Hindlimb muscle (tissue), 1 donor: ENCODE results near the gene USF2. TPM values are rescaled to one million over a fixed set of nuclear protein-coding genes. Genes with fewer than 3 reads are reported as not detected.

ENCODE experiments used
- DNase-seq: peaks from one replicate; pipeline ENCODE4 v3.0.0-alpha.2; 2013
- polyA plus RNA-seq: library from polyadenylated mRNA; unstranded; fragments of 120-200 nt; gene quantifications from one replicate; pipeline ENCODE4 v1.2.1, GENCODE V29; 2013; ENCODE audit not compliant: insufficient read length

Gene USF2
- polyA plus RNA-seq, 1 donor, result 119 TPM

- DNase-seq, result no peak
Observed at GRCh38 chr19:35321291-35321690, 52.5 kb downstream of the USF2 start.

- DNase-seq, result no peak
Observed at GRCh38 chr19:35322014-35322413, 53.3 kb downstream of the USF2 start.

GRCh38 chr19:35327642-35328041 is 58.9 kb downstream of the USF2 start:
- no peak for DNase-seq

GRCh38 chr19:35328851-35329285 is 60.1 kb downstream of the USF2 start, which contains the start of gene CD22:
CD22 (plus strand) TSS chr19:35329187; CDS start chr19:35332041, 2,854 bp downstream.
- no peak for DNase-seq

- no peak for DNase-seq
Observed at GRCh38 chr19:35329323-35329722, 60.6 kb downstream of the USF2 start.

Other genes with a start within 250 kb of the USF2 start
- gene SCN1B, start 238.5 kb upstream of the USF2 start, polyA plus RNA-seq, result 7.2 TPM
- 0.36 TPM for gene HPN, start 227.2 kb upstream of the USF2 start, polyA plus RNA-seq
- gene FXYD3, start 153.1 kb upstream of the USF2 start, polyA plus RNA-seq, result 0.97 TPM
- 13.2 TPM for gene LGI4, start 133.9 kb upstream of the USF2 start, polyA plus RNA-seq
- gene FXYD1, start 130.1 kb upstream of the USF2 start, polyA plus RNA-seq, result 281 TPM
- gene FXYD7, start 125.7 kb upstream of the USF2 start, polyA plus RNA-seq, result 0.65 TPM
- 22.3 TPM for gene FXYD5, start 114.2 kb upstream of the USF2 start, polyA plus RNA-seq
- not detected for gene FAM187B, start 40.2 kb upstream of the USF2 start, polyA plus RNA-seq
- 5.3 TPM for gene LSR, start 20.0 kb upstream of the USF2 start, polyA plus RNA-seq
- 0.31 TPM for gene HAMP, start 13.6 kb downstream of the USF2 start, polyA plus RNA-seq
- gene MAG, start 23.2 kb downstream of the USF2 start, polyA plus RNA-seq, result 0.84 TPM
- gene CD22, start 60.2 kb downstream of the USF2 start, polyA plus RNA-seq, result 0.72 TPM
- not detected for gene FFAR1, start 78.9 kb downstream of the USF2 start, polyA plus RNA-seq
- gene FFAR3, start 89.5 kb downstream of the USF2 start, polyA plus RNA-seq, result not detected
- not detected for gene GPR42, start 102.1 kb downstream of the USF2 start, polyA plus RNA-seq
- 0.65 TPM for gene FFAR2, start 179.3 kb downstream of the USF2 start, polyA plus RNA-seq
- 6.6 TPM for gene KRTDAP, start 221.5 kb downstream of the USF2 start, polyA plus RNA-seq
- gene DMKN, start 244.7 kb downstream of the USF2 start, polyA plus RNA-seq, result 4.2 TPM